Stimulated activated CD8-positive, alpha-beta memory T cell treated with anti-CD3 and anti-CD28 coated beads, Interleukin-7, amount 100 ng/mL, for 24 hours (primary cell): ENCODE data around the gene MYRF.

Source experiments
- DNase-seq: peaks from one replicate; pipeline ENCODE4 v3.0.0-alpha.2; 2020; ENCODE audit warnings: low read depth

The MYRF gene

DNA sequence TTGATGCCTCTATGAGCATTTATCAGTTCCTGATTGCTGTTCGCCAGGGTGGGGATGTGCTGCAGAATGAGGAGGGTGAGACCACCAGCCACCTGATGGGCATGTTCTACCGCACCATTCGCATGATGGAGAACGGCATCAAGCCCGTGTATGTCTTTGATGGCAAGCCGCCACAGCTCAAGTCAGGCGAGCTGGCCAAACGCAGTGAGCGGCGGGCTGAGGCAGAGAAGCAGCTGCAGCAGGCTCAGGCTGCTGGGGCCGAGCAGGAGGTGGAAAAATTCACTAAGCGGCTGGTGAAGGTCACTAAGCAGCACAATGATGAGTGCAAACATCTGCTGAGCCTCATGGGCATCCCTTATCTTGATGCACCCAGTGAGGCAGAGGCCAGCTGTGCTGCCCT lies 43.0 kb downstream of the MYRF start:
- DNase-seq = no peak

GRCh38 chr11:61795876-61796526 lies 43.6 kb downstream of the MYRF start:
- DNase-seq = no peak

GRCh38 chr11:61797263-61797944 lies 45.0 kb downstream of the MYRF start:
- no peak for DNase-seq

DNA sequence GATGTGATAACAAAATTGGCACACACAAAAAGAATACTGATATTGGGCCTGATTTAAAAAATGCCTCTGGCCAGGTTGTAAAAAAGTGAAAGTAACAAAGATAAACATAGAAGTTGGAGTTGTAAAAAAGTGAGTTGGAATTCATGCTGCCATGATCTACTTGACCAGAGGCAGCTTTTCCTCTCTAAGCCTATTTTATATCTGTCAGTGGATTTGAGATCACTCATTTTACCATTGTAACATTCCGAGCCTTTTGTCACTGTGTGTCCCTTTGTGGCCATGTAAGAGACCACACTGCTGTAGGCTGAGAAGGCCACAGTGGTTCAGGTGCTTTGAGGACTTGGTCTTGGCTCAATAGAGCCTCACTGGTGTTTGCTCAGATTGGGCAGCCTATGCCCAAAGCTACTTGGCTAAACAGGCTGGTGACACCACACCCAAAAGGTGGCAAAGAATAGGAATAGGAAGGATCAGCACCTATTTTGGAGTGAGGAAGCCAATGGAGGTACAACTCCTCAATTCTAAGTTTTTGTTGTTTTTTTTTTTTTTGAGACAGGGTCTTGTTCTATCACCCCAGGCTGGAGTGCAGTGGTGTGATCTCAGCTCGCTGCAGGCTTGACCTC lies 47.3 kb downstream of the MYRF start:
- DNase-seq = no peak

DNA sequence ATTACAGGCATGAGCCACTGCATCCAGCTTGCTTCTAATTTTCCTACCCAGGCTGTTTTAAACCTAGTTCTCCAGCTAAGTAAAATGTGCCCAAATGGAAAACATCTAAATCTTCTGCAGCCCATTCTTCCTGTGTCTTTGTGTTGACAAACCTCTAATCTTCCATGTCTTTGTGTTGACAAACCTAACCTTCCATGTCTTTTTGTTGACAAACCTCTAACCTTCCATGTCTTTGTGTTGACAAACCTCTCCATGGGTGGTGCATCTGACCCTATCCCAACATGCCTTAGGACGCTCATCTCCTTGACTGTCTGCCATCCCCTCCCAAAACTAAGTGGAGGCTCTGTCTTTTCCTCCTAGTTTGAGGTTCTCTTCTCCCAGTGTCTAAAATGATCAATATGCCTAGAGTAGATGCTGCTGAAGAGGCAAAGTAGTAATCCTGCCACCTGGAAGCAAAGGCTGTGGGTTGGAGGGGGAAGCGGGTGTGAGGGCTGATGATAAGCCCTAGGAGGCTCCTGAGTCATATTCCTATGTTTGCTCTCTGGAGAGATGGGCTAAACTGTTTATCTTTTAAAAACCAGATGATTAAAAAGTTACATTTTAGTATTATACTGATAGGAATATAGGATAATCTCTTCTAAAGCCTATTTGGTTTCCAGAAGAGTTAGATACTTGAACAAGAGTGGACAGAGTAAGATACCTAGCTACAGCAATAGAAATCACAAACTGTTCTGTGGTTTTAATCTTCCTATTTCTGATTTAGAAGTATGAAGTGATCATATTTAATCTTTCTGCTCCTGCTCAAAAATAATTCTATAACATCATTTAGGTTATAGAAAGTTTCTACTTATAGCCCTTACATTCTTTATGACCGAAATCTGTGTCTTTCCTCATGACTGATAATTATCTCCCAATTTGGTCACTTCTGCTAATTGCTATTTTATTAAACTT lies 48.2 kb downstream of the MYRF start:
- no peak for DNase-seq

DNA sequence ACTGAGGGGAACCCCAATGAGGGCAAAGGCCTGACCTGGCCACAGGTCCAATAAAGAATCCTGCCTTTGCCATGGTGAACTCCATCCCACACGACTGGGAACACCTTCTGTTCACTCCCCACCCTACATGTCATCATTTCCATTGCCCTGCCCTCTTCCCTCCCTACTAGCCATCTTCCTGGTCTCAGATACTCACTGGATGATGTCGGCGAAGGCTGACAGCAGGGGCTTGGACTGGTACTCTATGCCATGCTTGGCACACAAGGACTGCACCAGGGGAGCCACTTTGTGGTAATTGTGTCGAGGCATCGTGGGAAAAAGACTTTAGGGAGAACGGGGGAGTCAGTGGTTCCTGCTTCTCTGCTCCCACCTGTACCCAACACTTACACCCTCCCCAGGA lies 50.2 kb downstream of the MYRF start:
- no peak for DNase-seq

- DNase-seq = no peak
Measured at GRCh38 chr11:61803889-61804647, 51.6 kb downstream of the MYRF start.

- no peak for DNase-seq
Measured at GRCh38 chr11:61805146-61805545, 52.7 kb downstream of the MYRF start.

GRCh38 chr11:61806785-61807184 lies 54.3 kb downstream of the MYRF start:
- DNase-seq = no peak

DNA sequence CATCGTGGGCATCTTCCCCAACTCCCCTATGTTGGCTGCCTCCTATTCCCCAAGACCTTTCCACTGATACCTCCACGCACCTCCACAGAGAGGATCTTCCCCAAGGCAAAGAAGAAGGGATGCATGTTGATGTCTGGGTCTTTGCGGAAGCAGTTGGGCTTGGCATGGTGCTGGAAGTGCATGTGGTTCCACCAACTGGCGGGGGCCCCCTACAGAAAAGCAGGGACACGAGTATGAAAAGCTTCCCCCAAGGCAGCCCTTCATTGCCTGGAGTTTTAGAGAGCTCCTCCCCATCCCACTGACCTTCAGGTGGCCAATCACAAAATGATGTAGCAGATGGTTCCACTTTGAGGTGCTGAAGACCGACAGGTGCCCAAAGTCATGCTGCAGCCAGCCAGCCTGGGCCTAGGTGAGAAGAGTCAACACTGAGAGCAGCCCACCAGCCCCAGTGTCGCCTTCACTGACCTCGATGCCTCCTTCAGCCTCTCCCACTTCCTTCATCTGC lies 58.3 kb downstream of the MYRF start:
- DNase-seq = no peak

DNA sequence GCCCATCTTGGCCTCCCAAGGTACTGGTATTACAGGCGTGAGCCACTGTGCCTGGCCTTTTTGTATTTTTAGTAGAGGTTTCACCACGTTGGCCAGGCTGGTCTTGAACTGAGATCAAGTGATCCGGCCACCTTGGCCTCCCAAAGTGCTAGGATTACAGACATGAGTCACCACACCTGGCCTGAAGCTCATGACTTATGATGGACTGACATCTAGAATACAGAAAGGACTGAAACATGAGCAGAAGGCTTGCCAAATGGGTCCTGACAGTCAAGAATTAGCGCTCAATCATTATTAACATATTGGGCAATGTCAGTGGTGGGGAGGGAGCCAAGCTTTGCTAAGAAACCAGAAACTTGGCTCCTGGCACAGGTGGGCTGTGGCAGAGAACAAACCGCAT lies 59.4 kb downstream of the MYRF start:
- DNase-seq = no peak

- DNase-seq = no peak
Measured at GRCh38 chr11:61812736-61813411, 60.4 kb downstream of the MYRF start.

GRCh38 chr11:61814247-61814957 lies 62.0 kb downstream of the MYRF start:
- DNase-seq = no peak

DNA sequence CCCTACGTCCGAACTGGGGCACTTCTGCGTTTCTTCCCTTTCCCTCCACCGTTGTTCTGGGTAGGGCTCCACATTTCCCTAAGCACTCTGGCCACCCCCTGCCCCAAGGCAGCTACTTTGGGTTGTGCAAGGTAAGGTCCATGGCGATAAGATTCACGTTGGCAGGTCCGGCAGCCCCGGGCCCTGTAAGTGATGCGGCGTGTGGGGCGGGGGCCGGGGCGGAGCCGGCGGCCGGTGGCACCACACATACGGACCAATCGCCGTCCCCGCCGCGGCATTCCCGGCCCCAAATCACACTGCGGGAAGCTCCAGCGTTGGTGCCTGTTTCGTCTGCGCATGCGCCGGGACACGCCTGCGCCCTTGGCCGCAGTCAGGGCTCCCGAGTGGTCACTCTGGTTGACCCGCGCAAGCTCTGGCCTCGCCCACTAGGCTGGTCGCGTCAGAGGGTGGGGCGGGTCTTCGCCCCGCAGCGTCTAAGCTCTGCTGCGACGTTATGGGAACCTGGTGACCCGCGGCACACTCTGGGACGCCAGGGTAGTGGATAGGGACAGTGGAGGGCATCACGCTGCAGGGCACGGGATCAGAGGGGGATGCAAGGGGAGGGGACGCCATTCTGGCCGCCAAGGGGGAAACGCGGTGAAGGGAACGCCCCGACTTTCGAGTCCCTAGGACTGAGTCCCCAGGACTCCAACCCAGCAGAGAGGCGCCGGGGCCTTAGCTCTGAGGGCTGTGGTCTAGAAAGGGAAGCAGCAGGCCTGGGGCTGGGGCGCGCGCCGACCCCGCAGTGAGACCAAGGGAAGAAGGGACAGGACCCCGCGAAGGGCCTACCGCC lies 62.7 kb downstream of the MYRF start:
- DNase-seq = no peak

DNA sequence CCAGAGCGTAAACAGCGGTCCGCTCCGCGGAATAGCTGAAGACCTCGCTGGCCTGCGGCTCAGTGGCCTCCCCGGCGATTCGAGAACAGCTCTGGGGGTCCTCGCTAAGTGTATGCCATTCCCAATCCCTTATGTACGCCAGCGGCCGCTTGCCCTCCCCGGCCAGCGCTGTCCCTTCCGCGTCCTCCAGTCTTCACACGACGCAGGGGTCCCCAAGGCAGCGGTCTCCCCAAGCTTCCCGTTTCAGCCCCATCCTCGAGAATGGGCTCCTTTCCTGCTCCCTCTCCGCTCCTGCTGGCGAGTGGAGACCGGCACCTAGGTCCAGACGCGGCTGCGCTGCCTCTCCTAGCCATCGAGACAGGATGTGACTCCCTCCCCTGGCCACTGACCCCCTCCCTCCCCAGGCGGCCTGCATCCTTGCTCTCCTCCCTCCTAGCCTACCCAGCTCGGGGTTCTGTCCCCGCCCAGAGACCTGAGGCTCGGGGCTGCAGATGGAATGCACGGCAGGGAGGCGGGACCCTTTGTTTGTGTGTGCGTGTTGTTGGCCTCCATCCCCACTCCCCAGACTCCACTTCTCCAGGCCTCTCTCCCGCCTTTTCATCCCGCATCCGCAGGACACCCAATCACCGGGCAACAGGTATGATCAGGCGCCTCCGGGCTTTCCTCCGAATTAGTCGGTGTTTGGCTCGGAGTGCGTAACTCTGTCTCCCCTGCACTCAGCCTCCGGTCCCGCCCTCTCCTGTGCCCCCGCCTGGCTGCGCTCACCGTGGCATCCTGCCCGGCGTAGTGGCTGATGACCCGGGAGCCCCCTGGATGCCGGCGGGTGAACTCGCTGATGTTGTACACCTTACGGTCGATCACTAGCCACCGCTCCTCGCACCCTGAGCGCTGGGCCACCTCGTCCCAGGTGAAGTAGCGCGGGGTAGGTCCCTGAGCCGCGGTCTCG lies 63.6 kb downstream of the MYRF start:
- DNase-seq = no peak

- DNase-seq = peak; percentile 44
Measured at GRCh38 chr11:61816736-61817455, 64.5 kb downstream of the MYRF start, which contains the start of gene FADS1. TSS of gene FADS1 (minus strand) at chr11:61817003. CDS start at chr11:61816929, 74 bp downstream.

DNA sequence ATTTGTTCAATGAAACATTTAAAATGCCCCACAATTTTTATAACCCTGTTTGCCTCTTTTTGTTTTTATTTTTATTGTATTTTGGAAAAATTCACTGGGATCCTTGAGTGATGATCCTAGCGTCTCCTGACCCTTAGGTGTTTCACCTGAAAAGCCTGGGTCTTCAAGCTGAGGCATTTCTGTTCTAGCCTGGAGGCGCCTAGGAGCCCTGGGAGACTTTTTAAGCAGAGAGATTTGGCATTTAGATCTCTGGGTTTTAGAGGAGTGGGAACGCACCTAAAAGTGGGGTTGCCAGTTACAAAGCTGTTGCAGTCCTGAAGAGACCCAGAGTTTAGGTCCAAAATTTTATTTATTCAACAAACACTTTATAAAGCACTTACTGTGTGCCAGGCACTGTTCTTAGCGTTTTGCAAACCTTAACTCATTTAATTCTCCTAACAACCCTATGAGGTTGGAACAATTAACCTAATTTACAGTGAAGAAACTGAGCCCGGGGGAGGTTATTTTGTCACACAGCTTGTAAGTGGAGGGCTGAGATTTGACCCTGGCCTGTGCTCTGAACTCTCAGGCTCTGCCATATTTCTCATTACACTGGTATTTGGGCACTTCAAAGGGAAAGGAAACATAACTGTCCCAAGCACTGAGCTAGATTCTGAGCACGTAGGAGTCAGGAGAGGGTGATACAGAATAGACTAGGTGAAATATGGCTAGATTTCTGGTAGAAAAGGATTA lies 65.2 kb downstream of the MYRF start:
- no peak for DNase-seq
